Measurements from ENCODE around the gene SH3BGRL. TPM values are rescaled to one million over a fixed set of nuclear protein-coding genes. Genes with fewer than 3 reads are reported as not detected.

SH3BGRL gene
- total RNA-seq, 2 donors from 2014 or later = 36.3 to 65.1 TPM

GRCh38 chrX:81206476-81206875 lies 4.6 kb downstream of the SH3BGRL start:
- intact Hi-C loops (cut with DNase I) = no loop called here
- DNase-seq (no peak), ATAC-seq (no peak)
- TF ChIP-seq POLR2A (IDR thresholded peaks at IDR 0.05) = no peak
- TF ChIP-seq, protein P1, sequence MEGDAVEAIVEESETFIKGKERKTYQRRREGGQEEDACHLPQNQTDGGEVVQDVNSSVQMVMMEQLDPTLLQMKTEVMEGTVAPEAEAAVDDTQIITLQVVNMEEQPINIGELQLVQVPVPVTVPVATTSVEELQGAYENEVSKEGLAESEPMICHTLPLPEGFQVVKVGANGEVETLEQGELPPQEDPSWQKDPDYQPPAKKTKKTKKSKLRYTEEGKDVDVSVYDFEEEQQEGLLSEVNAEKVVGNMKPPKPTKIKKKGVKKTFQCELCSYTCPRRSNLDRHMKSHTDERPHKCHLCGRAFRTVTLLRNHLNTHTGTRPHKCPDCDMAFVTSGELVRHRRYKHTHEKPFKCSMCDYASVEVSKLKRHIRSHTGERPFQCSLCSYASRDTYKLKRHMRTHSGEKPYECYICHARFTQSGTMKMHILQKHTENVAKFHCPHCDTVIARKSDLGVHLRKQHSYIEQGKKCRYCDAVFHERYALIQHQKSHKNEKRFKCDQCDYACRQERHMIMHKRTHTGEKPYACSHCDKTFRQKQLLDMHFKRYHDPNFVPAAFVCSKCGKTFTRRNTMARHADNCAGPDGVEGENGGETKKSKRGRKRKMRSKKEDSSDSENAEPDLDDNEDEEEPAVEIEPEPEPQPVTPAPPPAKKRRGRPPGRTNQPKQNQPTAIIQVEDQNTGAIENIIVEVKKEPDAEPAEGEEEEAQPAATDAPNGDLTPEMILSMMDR (IDR thresholded peaks at IDR 0.05) = no peak
- no peaks in the 10 kb centered on the region for H3K27me3 ChIP-seq
- H3K4me3 ChIP-seq = no peak overlapping the region
- no peaks in the 10 kb centered on the region for H3K36me3 ChIP-seq (replicated peaks in 1 of 2; ENCODE audit: insufficient read depth in 1 of 2, low read depth in 2 of 2)
- WGBS, 2 donors = 29 to 41% methylated on average over 1 of the region's 1 CpG
- no peaks in the 10 kb centered on the region for H3K9me3 ChIP-seq
- H3K27ac ChIP-seq = no peak overlapping the region
- peaks cover 4% of the 10 kb centered on the region for H3K4me1 ChIP-seq

DNA sequence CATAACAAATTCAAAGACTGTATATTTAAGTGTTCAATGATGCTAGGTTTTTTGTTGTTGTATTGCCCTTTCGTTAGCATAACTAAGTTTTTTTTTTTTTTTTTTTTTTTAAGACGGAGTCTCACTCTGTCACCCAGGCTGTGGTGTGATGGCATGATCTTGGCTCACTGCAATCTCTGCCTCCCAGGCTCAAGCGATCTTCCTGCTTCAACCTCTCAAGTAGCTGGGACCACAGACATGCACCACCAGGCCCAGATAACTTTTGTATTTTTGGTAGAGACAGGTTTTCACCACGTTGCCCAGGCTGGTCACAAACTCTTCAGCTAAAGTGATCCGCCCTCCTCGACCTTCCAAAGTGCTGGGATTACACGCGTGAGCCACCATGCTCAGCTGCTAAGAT lies 7.0 kb downstream of the SH3BGRL start:
- Histone ChIP-seq H3K4me1 (peaks cover 4% of the 10 kb centered on the region), H3K36me3 (replicated peaks in 1 of 2; ENCODE audit: insufficient read depth in 1 of 2, low read depth in 2 of 2) (no peaks in the 10 kb centered on the region), H3K4me3 (no peak overlapping the region), H3K27me3 (no peaks in the 10 kb centered on the region), H3K9me3 (no peaks in the 10 kb centered on the region), H3K27ac (no peak overlapping the region)
- 87 to 91% methylated on average over 7 to 8 of the region's 8 CpGs for WGBS, 2 donors
- DNase-seq = no peak
- TF ChIP-seq, protein P1 (IDR thresholded peaks at IDR 0.05) = no peak
- TF ChIP-seq POLR2A (IDR thresholded peaks at IDR 0.05) = no peak
- intact Hi-C loops (cut with DNase I) = no loop called here
- no peak for ATAC-seq

GRCh38 chrX:81215685-81216084 lies 13.8 kb downstream of the SH3BGRL start:
- no peaks in the 10 kb centered on the region for H3K36me3 ChIP-seq (replicated peaks in 1 of 2; ENCODE audit: insufficient read depth in 1 of 2, low read depth in 2 of 2)
- intact Hi-C loops (cut with DNase I) = no loop called here
- H3K9me3 ChIP-seq = no peaks in the 10 kb centered on the region
- H3K4me1 ChIP-seq = no peaks in the 10 kb centered on the region
- ATAC-seq (no peak), DNase-seq (no peak)
- no peak for TF ChIP-seq POLR2A (IDR thresholded peaks at IDR 0.05)
- TF ChIP-seq, protein P1 (IDR thresholded peaks at IDR 0.05) = no peak
- WGBS, 2 donors = 59 to 85% methylated on average over 1 of the region's 1 CpG
- H3K27me3 ChIP-seq = no peaks in the 10 kb centered on the region
- H3K4me3 ChIP-seq = no peak overlapping the region
- no peak overlapping the region for H3K27ac ChIP-seq

DNA sequence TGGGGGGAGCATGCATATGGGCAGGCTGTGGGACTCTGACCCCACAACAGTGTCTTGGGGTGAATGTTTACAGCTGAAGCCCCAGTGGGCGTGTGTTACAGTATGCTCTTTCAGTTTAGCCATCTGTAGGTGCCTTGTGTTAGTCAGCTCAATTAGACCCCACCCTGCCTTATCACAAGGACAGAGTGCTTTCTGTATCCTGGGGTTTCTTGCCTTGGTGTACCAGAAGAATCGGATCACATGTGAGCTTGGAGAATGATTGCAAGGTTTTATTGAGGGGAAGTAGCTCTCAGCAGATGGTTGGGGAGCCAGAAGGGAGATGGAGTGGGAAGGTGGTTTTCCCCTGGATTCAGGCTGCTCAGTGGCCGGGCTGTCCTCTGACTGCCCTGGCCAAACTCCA lies 27.3 kb downstream of the SH3BGRL start:
- DNase-seq = no peak
- H3K36me3 ChIP-seq (replicated peaks in 1 of 2; ENCODE audit: insufficient read depth in 1 of 2, low read depth in 2 of 2) = no peaks in the 10 kb centered on the region
- no peak overlapping the region for H3K4me3 ChIP-seq
- no peak for ATAC-seq
- H3K9me3 ChIP-seq = no peaks in the 10 kb centered on the region
- WGBS, 2 donors = 82 to 95% methylated on average over 3 of the region's 3 CpGs
- H3K27ac ChIP-seq = no peak overlapping the region
- TF ChIP-seq POLR2A (IDR thresholded peaks at IDR 0.05) = no peak
- TF ChIP-seq, protein P1 (IDR thresholded peaks at IDR 0.05) = no peak
- intact Hi-C loops (cut with DNase I) = no loop called here
- H3K4me1 ChIP-seq = no peaks in the 10 kb centered on the region
- H3K27me3 ChIP-seq = no peaks in the 10 kb centered on the region

DNA sequence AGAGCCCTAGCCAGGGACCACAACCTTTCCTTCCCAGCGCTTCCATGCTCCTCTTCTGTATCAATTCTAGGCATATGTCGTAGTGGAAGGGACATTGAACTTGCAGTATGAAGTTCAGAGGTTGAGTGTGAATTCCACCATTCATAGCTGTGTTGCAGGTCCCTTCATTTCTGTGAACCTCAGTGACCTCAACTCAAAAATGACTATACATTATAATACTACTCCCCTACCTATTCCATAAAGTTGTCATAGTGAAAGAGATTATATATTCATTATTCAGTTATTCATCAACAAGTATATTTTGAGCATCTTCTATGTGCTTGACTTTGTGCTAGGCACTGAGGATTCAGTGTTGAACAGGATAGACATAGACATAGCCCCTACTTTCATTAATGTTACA lies 28.0 kb downstream of the SH3BGRL start:
- H3K4me1 ChIP-seq = no peaks in the 10 kb centered on the region
- ATAC-seq (no peak), DNase-seq (no peak)
- no peaks in the 10 kb centered on the region for H3K9me3 ChIP-seq
- H3K27me3 ChIP-seq = no peaks in the 10 kb centered on the region
- no peak overlapping the region for H3K4me3 ChIP-seq
- H3K36me3 ChIP-seq (replicated peaks in 1 of 2; ENCODE audit: insufficient read depth in 1 of 2, low read depth in 2 of 2) = no peaks in the 10 kb centered on the region
- TF ChIP-seq, protein P1 (IDR thresholded peaks at IDR 0.05) = no peak
- TF ChIP-seq POLR2A (IDR thresholded peaks at IDR 0.05) = no peak
- H3K27ac ChIP-seq = no peak overlapping the region
- intact Hi-C loops (cut with DNase I) = no loop called here
- WGBS, 2 donors = 83 to 100% methylated on average over 1 to 2 of the region's 2 CpGs
